HG02642 (cell line): Measurements from ENCODE around the gene MYH15.

ENCODE experiments used
- ATAC-seq: cut with Tn5 transposase; IDR thresholded peaks from one replicate; pipeline ENCODE4 v1.9.1; 2021; ENCODE audit warnings: mild to moderate bottlenecking; ENCODE audit not compliant: unreplicated experiment, poor library complexity

The MYH15 gene

DNA sequence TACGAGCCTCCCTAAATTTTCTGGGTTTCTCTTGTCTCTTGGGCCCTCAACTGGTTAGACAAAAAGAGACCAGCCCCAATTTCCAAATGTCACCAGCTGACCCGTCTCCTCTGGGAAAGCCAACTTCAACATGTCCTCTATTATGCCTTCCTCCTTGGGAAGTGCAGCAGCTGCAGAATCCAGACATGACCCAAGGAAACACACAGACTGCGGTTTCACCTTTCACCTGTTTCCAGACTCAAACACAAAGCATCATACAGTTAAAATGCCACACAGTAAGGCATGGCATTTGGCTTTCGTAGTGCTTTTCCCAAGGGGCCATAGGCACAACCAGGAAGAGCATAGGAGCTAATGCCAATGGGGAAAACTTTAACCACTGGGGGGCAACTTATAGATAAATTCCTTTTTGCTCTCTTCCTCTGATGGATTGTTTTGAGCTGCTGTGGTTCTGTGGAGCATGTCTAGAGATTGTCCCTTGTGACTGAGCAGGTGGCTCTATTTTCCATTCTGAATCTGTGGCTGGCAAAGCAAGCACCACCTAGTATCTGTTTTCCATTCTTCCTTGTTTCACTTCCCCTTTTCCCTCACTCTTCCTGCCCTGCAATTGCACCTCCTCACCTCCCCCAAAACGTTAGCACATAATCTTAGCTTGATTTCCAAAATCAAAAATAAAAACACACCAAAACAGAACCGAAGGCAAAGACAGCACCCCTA lies 164.7 kb downstream of the MYH15 start:
- no peak for ATAC-seq

DNA sequence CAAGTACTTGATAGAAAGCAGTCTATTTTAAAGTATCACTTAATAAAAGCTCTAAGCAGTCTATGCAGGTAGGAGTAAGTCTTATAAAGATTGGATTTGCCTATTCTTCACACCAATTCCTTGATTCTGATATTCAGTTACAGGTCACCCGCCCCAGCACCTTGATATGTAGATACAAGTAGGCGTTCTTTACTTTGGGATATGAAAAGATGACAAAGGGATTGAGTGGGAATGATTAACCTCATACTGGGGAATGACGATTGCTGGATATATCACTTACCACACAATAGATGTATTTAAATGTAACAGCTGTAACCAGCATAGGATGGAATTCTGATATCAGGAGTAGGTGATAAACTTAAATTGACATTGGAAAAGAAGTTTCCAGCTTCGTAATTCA lies 166.9 kb downstream of the MYH15 start:
- ATAC-seq, result no peak

DNA sequence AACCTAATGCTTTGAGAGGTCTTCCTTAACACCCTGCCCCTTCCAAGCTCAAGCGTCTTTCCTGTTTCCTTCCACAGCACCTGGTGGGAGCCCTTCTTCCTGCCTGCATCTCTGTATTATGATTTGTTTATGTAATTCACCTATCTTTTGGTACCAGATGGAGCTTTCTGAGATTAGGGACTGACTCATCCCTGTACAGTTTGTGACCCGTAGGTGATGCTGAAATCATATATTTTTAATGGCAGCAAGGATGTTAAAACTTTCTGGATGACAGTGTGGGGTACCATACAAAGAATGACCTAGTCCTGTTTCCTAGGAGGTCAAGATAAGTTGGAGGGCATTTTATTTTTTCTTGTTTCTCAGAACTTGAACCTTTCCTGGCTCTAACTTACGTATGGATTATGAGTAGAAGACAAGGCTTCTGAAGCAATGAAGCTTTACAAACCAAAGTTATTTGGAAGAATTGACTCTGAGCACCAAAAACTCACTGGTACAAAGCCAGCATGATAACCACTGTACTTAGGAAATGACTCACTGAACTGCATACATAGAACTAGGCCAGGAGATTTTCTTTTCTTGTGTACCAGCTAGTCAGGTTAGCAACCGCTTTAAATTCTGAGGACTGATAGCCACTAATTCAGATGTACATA lies 167.4 kb downstream of the MYH15 start:
- peak; percentile 68 for ATAC-seq

DNA sequence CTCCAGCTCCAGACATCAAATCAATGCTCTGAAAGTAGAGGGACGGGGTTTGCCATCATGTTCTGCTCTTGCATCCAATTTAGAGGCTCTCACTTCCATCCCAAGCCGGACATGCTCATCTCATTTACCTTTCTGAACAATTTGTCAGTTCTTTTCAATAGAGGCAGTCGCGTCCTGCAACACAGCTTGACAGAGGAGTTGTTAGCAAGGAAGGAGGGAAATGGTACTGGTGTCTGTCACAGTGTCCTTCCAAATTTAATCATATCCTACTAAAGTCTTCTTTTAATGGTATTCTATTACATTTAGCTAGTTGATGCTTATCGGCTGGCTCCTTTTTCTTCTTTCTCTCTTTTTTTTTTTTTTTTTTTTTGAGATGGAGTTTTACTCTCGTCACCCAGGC lies 168.5 kb downstream of the MYH15 start:
- ATAC-seq, result no peak

DNA sequence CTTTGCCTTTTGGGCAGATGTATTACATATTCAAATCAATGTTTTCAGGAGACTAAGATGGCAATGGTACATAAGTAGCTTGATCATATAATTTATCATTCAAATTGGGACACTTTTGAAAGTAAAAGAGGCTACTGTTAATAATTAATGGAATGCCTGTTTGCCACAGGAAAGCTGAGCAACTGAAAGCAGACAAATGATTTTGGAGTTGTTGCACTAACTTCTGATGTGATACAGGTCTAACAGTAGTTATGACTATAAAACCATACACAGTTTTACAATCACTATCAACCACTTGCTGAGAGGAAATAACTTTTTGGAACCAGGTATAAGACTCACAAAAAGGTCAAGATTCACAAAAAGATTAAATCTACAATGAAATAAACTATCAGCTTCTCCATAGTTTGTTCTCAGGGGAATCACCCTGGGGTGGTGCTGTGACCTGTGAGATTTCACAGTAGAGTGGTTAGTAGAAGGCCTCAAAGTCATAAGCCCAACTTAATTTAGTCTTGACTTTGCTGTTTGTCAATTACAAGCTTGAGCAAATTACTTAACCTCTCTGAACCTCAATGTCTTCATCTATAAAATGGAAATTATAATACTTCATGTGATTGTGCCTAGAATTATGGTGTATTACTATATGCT lies 171.4 kb downstream of the MYH15 start:
- ATAC-seq, result no peak

DNA sequence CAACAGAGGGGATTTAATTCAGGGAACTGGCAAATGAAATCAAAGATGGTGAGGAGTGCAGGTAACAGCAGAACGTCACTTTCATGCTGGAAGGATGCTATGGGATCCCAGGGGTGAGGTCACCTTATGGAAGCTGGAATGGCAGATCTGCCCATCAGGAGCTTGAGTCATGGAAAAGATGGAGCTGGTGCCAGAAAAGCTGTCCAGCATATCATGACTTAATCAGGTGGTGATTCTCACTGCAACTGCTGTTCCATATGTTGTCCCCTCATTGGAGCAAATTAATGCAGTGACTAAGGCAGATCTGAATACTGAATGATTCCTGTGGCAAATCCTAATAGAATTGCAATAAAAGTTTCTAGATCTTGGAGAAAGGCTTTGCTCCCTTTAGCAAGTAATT lies 175.7 kb downstream of the MYH15 start:
- no peak for ATAC-seq

DNA sequence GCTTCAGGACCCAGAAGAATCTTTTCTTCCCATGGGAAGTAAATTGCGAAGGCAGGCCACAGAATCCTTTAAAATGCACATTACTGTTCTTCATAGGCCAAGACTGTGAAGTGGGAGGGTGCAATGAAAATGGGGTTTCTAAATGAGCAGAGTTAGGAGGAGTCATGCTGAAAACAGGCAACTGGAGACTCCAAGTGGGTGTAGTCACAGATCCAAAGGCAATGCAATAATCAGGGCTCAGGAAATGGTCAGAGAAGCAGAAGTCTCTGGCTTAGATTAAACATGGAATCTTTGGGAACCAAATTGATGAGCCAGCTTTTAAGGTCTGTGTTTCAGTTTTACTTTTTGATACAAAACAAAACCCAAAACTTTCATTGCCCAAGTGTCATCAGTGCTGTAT lies 176.4 kb downstream of the MYH15 start:
- ATAC-seq, result no peak

DNA sequence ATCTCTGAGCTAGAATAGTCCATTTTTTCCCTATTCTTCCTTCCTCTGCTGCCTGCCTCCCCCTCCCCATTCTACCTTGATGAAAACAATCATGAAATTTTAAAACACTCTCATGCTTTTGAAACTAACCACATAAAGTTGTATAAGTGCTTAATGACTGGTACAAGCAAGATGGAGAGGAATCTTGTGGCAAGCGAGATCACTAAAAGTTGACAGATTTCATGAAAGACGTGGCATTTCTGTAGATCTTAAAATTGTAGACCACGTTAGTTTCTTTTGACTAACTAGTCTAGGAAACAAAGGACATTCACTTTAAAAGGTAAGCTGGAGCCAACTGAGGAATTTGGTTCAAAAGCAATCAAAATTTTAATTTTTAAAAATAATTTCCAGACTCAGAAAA lies 178.6 kb downstream of the MYH15 start:
- ATAC-seq, result no peak
